Amniotic stem cell (primary cell): ENCODE data around the gene UBL4B.
A peak's percentile ranks its signal among the peaks of the same experiment; 100 is the strongest.

Source experiments
- DNase-seq: peaks from one replicate; lab custom pipeline; 2025; lab: John Stamatoyannopoulos, UW

Gene UBL4B

GRCh38 chr1:110153407-110153950 lies 41.2 kb downstream of the UBL4B start:
- DNase-seq = no peak

- peak; percentile 23 for DNase-seq
Observed at GRCh38 chr1:110155878-110156522, 43.8 kb downstream of the UBL4B start.

- no peak for DNase-seq
Observed at GRCh38 chr1:110158261-110158660, 46.0 kb downstream of the UBL4B start.

- no peak for DNase-seq
Observed at GRCh38 chr1:110159168-110159567, 46.9 kb downstream of the UBL4B start.

GRCh38 chr1:110160538-110161100 lies 48.4 kb downstream of the UBL4B start:
- no peak for DNase-seq

- no peak for DNase-seq
Observed at GRCh38 chr1:110161165-110161564, 48.9 kb downstream of the UBL4B start.

GRCh38 chr1:110161849-110162248 lies 49.6 kb downstream of the UBL4B start:
- DNase-seq = no peak
